Camera-type eye (tissue), 1 donor: ENCODE results near the gene KRTAP22-2. TPM values are rescaled to one million over a fixed set of nuclear protein-coding genes. Genes with fewer than 3 reads are reported as not detected.

Experiments
- total RNA-seq: library from RNA; depleted of rRNA; stranded (reverse); fragments of >200 nt; gene quantifications from one replicate; pipeline ENCODE4 v1.2.3, GENCODE V29; 2014

KRTAP22-2 gene
- not detected for total RNA-seq

GRCh38 chr21:30590297-30590696 lies at the start of gene KRTAP22-2:
Gene KRTAP22-2, minus strand, starts transcription at chr21:30590397.

GRCh38 chr21:30634906-30635305 lies 44.7 kb upstream of the KRTAP22-2 start, which contains the start of gene KRTAP20-2:
Gene KRTAP20-2, plus strand, starts transcription at chr21:30635206. Its CDS starts 58 bp downstream, at chr21:30635264.

GRCh38 chr21:30620522-30620921 lies 30.3 kb upstream of the KRTAP22-2 start, which contains the start of gene KRTAP20-4:
Gene KRTAP20-4, plus strand, starts transcription at chr21:30620627.

GRCh38 chr21:30616125-30616524 lies 25.9 kb upstream of the KRTAP22-2 start, which contains the start of gene KRTAP20-1:
Gene KRTAP20-1, plus strand, starts transcription at chr21:30616425. Its CDS starts 30 bp downstream, at chr21:30616455.

GRCh38 chr21:30613836-30614235 lies 23.6 kb upstream of the KRTAP22-2 start, which contains the start of gene KRTAP6-1:
Gene KRTAP6-1, minus strand, starts transcription at chr21:30613930. Its CDS starts 26 bp downstream, at chr21:30613904.

GRCh38 chr21:30600787-30601186 lies 10.6 kb upstream of the KRTAP22-2 start, which contains the start of gene KRTAP22-1:
Gene KRTAP22-1, plus strand, starts transcription at chr21:30601087.

GRCh38 chr21:30598802-30599201 lies 8.6 kb upstream of the KRTAP22-2 start, which contains the start of gene KRTAP6-2:
Gene KRTAP6-2, minus strand, starts transcription at chr21:30598902. Its CDS starts 28 bp downstream, at chr21:30598874.

GRCh38 chr21:30592140-30592539 lies 1.9 kb upstream of the KRTAP22-2 start, which contains the start of gene KRTAP6-3:
Gene KRTAP6-3, plus strand, starts transcription at chr21:30592440. Its CDS starts 6 bp downstream, at chr21:30592446.

GRCh38 chr21:30561264-30561895 lies 28.8 kb downstream of the KRTAP22-2 start, which contains the start of gene KRTAP19-7:
Gene KRTAP19-7, minus strand, starts transcription at chr21:30561314. Its CDS starts 25 bp downstream, at chr21:30561289.

GRCh38 chr21:30541764-30542163 lies 48.4 kb downstream of the KRTAP22-2 start, which contains the start of gene KRTAP19-6:
Gene KRTAP19-6, minus strand, starts transcription at chr21:30541864. Its CDS starts 31 bp downstream, at chr21:30541833.

Other genes starting within 250 kb of the KRTAP22-2 start
- not detected for gene KRTAP23-1, start 241.8 kb downstream of the KRTAP22-2 start, total RNA-seq
- not detected for gene KRTAP13-2, start 218.1 kb downstream of the KRTAP22-2 start, total RNA-seq
- not detected for gene KRTAP13-1, start 194.4 kb downstream of the KRTAP22-2 start, total RNA-seq
- gene KRTAP13-3, start 164.5 kb downstream of the KRTAP22-2 start, total RNA-seq = not detected
- not detected for gene KRTAP13-4, start 160.2 kb downstream of the KRTAP22-2 start, total RNA-seq
- gene KRTAP15-1, start 150.1 kb downstream of the KRTAP22-2 start, total RNA-seq = not detected
- gene KRTAP19-1, start 110.0 kb downstream of the KRTAP22-2 start, total RNA-seq = not detected
- gene KRTAP19-2, start 103.0 kb downstream of the KRTAP22-2 start, total RNA-seq = not detected
- not detected for gene KRTAP19-3, start 98.4 kb downstream of the KRTAP22-2 start, total RNA-seq
- not detected for gene KRTAP19-4, start 93.2 kb downstream of the KRTAP22-2 start, total RNA-seq
- not detected for gene KRTAP19-5, start 88.3 kb downstream of the KRTAP22-2 start, total RNA-seq
- gene KRTAP19-6, start 48.5 kb downstream of the KRTAP22-2 start, total RNA-seq = not detected
- gene KRTAP19-7, start 29.1 kb downstream of the KRTAP22-2 start, total RNA-seq = not detected
- not detected for gene KRTAP6-3, start 2.0 kb upstream of the KRTAP22-2 start, total RNA-seq
- gene KRTAP6-2, start 8.5 kb upstream of the KRTAP22-2 start, total RNA-seq = not detected
- not detected for gene KRTAP22-1, start 10.7 kb upstream of the KRTAP22-2 start, total RNA-seq
- not detected for gene KRTAP6-1, start 23.5 kb upstream of the KRTAP22-2 start, total RNA-seq
- not detected for gene KRTAP20-1, start 26.0 kb upstream of the KRTAP22-2 start, total RNA-seq
- not detected for gene KRTAP20-4, start 30.2 kb upstream of the KRTAP22-2 start, total RNA-seq
- gene KRTAP20-2, start 44.8 kb upstream of the KRTAP22-2 start, total RNA-seq = not detected
- gene KRTAP20-3, start 52.5 kb upstream of the KRTAP22-2 start, total RNA-seq = not detected
- gene KRTAP21-3, start 128.4 kb upstream of the KRTAP22-2 start, total RNA-seq = not detected
- gene KRTAP21-2, start 156.9 kb upstream of the KRTAP22-2 start, total RNA-seq = not detected
- 1.3 TPM for gene KRTAP21-1, start 165.0 kb upstream of the KRTAP22-2 start, total RNA-seq
- not detected for gene KRTAP8-1, start 222.9 kb upstream of the KRTAP22-2 start, total RNA-seq
- gene KRTAP7-1, start 239.4 kb upstream of the KRTAP22-2 start, total RNA-seq = not detected